H1 (cell line): ENCODE data around the gene TMEM131L. TPM values are rescaled to one million over a fixed set of nuclear protein-coding genes. Genes with fewer than 3 reads are reported as not detected.

ENCODE experiments used
- BCL11A ChIP-seq, 2 experiments: IDR thresholded peaks; one replicate each; pipeline ENCODE4 v1.6.1; 2011; ENCODE audit warnings: low read depth in 2 of 2, low read length in 2 of 2, mild to moderate bottlenecking in 2 of 2
- CBX5 ChIP-seq: fragments of 300-800, 300-1000 bp; sonication (generic); IDR thresholded peaks from 2 replicates; pipeline ENCODE4 v1.7.1; 2016; ENCODE audit warnings: antibody characterized with exemption, low read length, low read depth
- CHD7 ChIP-seq: fragments of 300-600 bp; sonication (generic); IDR thresholded peaks from 2 replicates; pipeline ENCODE4 v1.7.1; 2012; ENCODE audit warnings: low read length, moderate library complexity, mild to moderate bottlenecking, inconsistent platforms; ENCODE audit not compliant: insufficient replicate concordance
- EZH2 ChIP-seq: fragments of 200-600 bp; sonication (generic); IDR thresholded peaks from 2 replicates; pipeline ENCODE4 v1.7.1; 2012; ENCODE audit warnings: low read depth, mild to moderate bottlenecking, moderate library complexity, low read length, inconsistent platforms; ENCODE audit not compliant: severe bottlenecking
- KDM1A ChIP-seq: fragments of 200-600, 300-600 bp; sonication (generic); IDR thresholded peaks from 2 replicates; pipeline ENCODE4 v1.7.1; 2016; ENCODE audit warnings: mild to moderate bottlenecking, low read length, borderline replicate concordance
- POLR2AphosphoS5 ChIP-seq: IDR thresholded peaks from 2 replicates; pipeline ENCODE4 v1.6.1; 2011; ENCODE audit warnings: low read depth, low read length
- RNF2 ChIP-seq: fragments of 200-900, 300-1000 bp; sonication (generic); IDR thresholded peaks from 2 replicates; pipeline ENCODE4 v1.7.1; 2016; ENCODE audit warnings: borderline replicate concordance, low read depth, mild to moderate bottlenecking, antibody characterized with exemption, low read length; ENCODE audit not compliant: poor library complexity, severe bottlenecking; ENCODE audit errors: missing control alignments
- SUZ12 ChIP-seq: fragments of 200-600 bp; sonication (generic); IDR thresholded peaks from 2 replicates; pipeline ENCODE4 v1.6.1; 2012; ENCODE audit warnings: mild to moderate bottlenecking, inconsistent platforms, low read length, moderate library complexity, mixed read lengths
- TEAD4 ChIP-seq: IDR thresholded peaks from 2 replicates; pipeline ENCODE4 v1.6.1; 2012; ENCODE audit warnings: low read depth, low read length, inconsistent platforms, mixed read lengths
- polyA plus RNA-seq, 7 experiments: library from polyadenylated mRNA; depleted of rRNA in 3 of 7; stranded (reverse) in 5 of 7; unstranded in 2 of 7; fragments of >200 nt in 5 of 7; fragments of 200-250 nt in 2 of 7; gene quantifications; 1 replicate in 5 of 7; 2 replicates in 1 of 7; 4 replicates in 1 of 7; pipeline versions ENCODE4 v1.2.1 to v1.2.3, GENCODE V29; 2011 to 2013; ENCODE audit warnings: missing spikeins in 2 of 7, mixed read lengths in 2 of 7
- total RNA-seq: library from RNA; stranded (reverse); fragmentation: NEBNext Ultra II Directional; extraction: Animal tissue kit (Norgen Biotek cat#: 25700); gene quantifications from 2 replicates; pipeline ENCODE4 v1.2.1, GENCODE V29; 2021

Gene TMEM131L
- total and polyA plus RNA-seq, 2 of the 8 experiments (the other 6 are each of a cell fraction or from before 2014, with no cell fraction given), result 14.3 to 26.1 TPM

GRCh38 chr4:153466949-153467896 lies 1.1 kb downstream of the TMEM131L start (continued):
- TF ChIP-seq CBX5 (no peak), SUZ12 (no peak), EZH2 (no peak), TEAD4 (no peak), KDM1A (no peak), POLR2AphosphoS5 (peak; percentile 32), RNF2 (peak; percentile 41), BCL11A (IDR thresholded peaks at IDR 0.05; ENCODE audit: low read depth in 2 of 2, low read length in 2 of 2) (no peak), CHD7 (no peak)
